GM18909 (cell line): ENCODE measurements around the gene TMTC2.
"Not testable (repeated sequence)": the region's sequence is repeated elsewhere in the genome, so short reads cannot be mapped to it uniquely, and the experiment has no call there.

ENCODE experiments used
- ATAC-seq: cut with Tn5 transposase; IDR thresholded peaks from one replicate; pipeline ENCODE4 v1.9.1; 2021; ENCODE audit warnings: mild to moderate bottlenecking; ENCODE audit not compliant: unreplicated experiment, poor library complexity

The TMTC2 gene

GRCh38 chr12:82781309-82781997 lies 94.7 kb downstream of the TMTC2 start:
- no peak for ATAC-seq

GRCh38 chr12:82783435-82783834 lies 96.7 kb downstream of the TMTC2 start:
- ATAC-seq = no peak

GRCh38 chr12:82787016-82787415 lies 100.3 kb downstream of the TMTC2 start:
- ATAC-seq = no peak

GRCh38 chr12:82788594-82788993 lies 101.9 kb downstream of the TMTC2 start:
- ATAC-seq = no peak

- no peak for ATAC-seq
Observed at GRCh38 chr12:82789674-82790073, 103.0 kb downstream of the TMTC2 start.

GRCh38 chr12:82793751-82794281 lies 107.1 kb downstream of the TMTC2 start:
- ATAC-seq = no peak

GRCh38 chr12:82797480-82797879 lies 110.8 kb downstream of the TMTC2 start:
- no peak for ATAC-seq

GRCh38 chr12:82800185-82800584 lies 113.5 kb downstream of the TMTC2 start:
- ATAC-seq = no peak

- no peak for ATAC-seq
Observed at GRCh38 chr12:82801951-82802610, 115.4 kb downstream of the TMTC2 start.

- no peak for ATAC-seq
Observed at GRCh38 chr12:82803201-82803600, 116.5 kb downstream of the TMTC2 start.

GRCh38 chr12:82804601-82805000 lies 117.9 kb downstream of the TMTC2 start:
- no peak for ATAC-seq

- not testable (repeated sequence) for ATAC-seq
Observed at GRCh38 chr12:82805004-82805403, 118.3 kb downstream of the TMTC2 start.

GRCh38 chr12:82805812-82806497 lies 119.2 kb downstream of the TMTC2 start:
- ATAC-seq = no peak

- no peak for ATAC-seq
Observed at GRCh38 chr12:82807132-82807737, 120.5 kb downstream of the TMTC2 start.

- no peak for ATAC-seq
Observed at GRCh38 chr12:82810568-82810967, 123.9 kb downstream of the TMTC2 start.

- no peak for ATAC-seq
Observed at GRCh38 chr12:82817368-82817767, 130.7 kb downstream of the TMTC2 start.

GRCh38 chr12:82818271-82819035 lies 131.7 kb downstream of the TMTC2 start:
- ATAC-seq = no peak

GRCh38 chr12:82826505-82826904 lies 139.8 kb downstream of the TMTC2 start:
- no peak for ATAC-seq

GRCh38 chr12:82832096-82832495 lies 145.4 kb downstream of the TMTC2 start:
- ATAC-seq = no peak

GRCh38 chr12:82832981-82833380 lies 146.3 kb downstream of the TMTC2 start:
- no peak for ATAC-seq
